Hepatocyte (in vitro differentiated cells): ENCODE results near the gene SCN4B. TPM values are rescaled to one million over a fixed set of nuclear protein-coding genes. Genes with fewer than 3 reads are reported as not detected.

Experiments used
- DNase-seq: peaks from one replicate; pipeline ENCODE4 v3.0.0-alpha.2; 2016; ENCODE audit warnings: low spot score
- H2AFZ ChIP-seq: fragments of 200-600 bp; sonication (generic); 2 replicates; pipeline ENCODE4 v1.6.0; 2016; ENCODE audit warnings: antibody characterized with exemption, mild to moderate bottlenecking
- H3K27ac ChIP-seq: fragments of 200-600 bp; sonication (generic); 2 replicates; pipeline ENCODE4 v1.5.1; 2016; ENCODE audit warnings: mild to moderate bottlenecking
- H3K27me3 ChIP-seq: fragments of 200-600 bp; sonication (generic); 2 replicates; pipeline ENCODE4 v1.6.1; 2016
- H3K36me3 ChIP-seq: fragments of 200-600 bp; sonication (generic); replicated peaks from 2 replicates; pipeline ENCODE4 v1.5.1; 2016; ENCODE audit warnings: low read depth; ENCODE audit not compliant: insufficient read depth
- H3K4me1 ChIP-seq: fragments of 200-600 bp; sonication (generic); 2 replicates; pipeline ENCODE4 v1.5.1; 2016; ENCODE audit warnings: mild to moderate bottlenecking, moderate library complexity; ENCODE audit not compliant: insufficient read depth
- H3K4me2 ChIP-seq: fragments of 200-600 bp; sonication (generic); 2 replicates; pipeline ENCODE4 v1.6.0; 2016
- H3K4me3 ChIP-seq: fragments of 200-600 bp; sonication (generic); 2 replicates; pipeline ENCODE4 v1.5.1; 2016; ENCODE audit warnings: mild to moderate bottlenecking
- H3K79me2 ChIP-seq: fragments of 200-600 bp; sonication (generic); 2 replicates; pipeline ENCODE4 v1.6.0; 2017; ENCODE audit warnings: mild to moderate bottlenecking
- H3K9me2 ChIP-seq: fragments of 200-600 bp; sonication (generic); replicated peaks from 2 replicates; pipeline ENCODE4 v1.6.0; 2017; ENCODE audit warnings: mild to moderate bottlenecking; ENCODE audit not compliant: insufficient read depth
- H3K9me3 ChIP-seq: fragments of 200-600 bp; sonication (generic); 2 replicates; pipeline ENCODE4 v1.5.1; 2016; ENCODE audit warnings: low read depth, mild to moderate bottlenecking
- H4K20me1 ChIP-seq: fragments of 200-600 bp; sonication (generic); 2 replicates; pipeline ENCODE4 v1.6.0; 2016; ENCODE audit warnings: mild to moderate bottlenecking; ENCODE audit not compliant: insufficient read depth, poor library complexity, severe bottlenecking
- CTCF ChIP-seq: fragments of 200-600 bp; sonication (generic); IDR thresholded peaks from 2 replicates; pipeline ENCODE4 v1.5.1; 2016; ENCODE audit warnings: antibody characterized with exemption, mild to moderate bottlenecking; ENCODE audit not compliant: poor library complexity
- EZH2 ChIP-seq: fragments of 200-600 bp; sonication (generic); IDR thresholded peaks from 2 replicates; pipeline ENCODE4 v1.6.1; 2016; ENCODE audit warnings: antibody characterized with exemption, mild to moderate bottlenecking, borderline replicate concordance
- EZH2phosphoT487 ChIP-seq: fragments of 200-600 bp; sonication (generic); IDR thresholded peaks from one replicate; pipeline ENCODE4 v1.6.1; 2018; ENCODE audit warnings: antibody characterized with exemption, mild to moderate bottlenecking, low read depth, moderate library complexity; ENCODE audit not compliant: unreplicated experiment, severe bottlenecking
- WGBS: methylation state at CpG from one replicate; pipeline ENCODE4 v1.1.6; 2016; ENCODE audit warnings: low lambda C conversion rate; ENCODE audit errors: missing lambda C conversion rate; 5-methylcytosine and 5-hydroxymethylcytosine counted together
- polyA plus RNA-seq: library from polyadenylated mRNA; unstranded; fragments of >200 nt; fragmentation: Nextera tagmentation; extraction: Ambion mirVana; gene quantifications from 2 replicates; pipeline ENCODE4 v1.2.1, GENCODE V29; 2016
- total RNA-seq: library from RNA; depleted of rRNA; stranded (reverse); fragments of >200 nt; gene quantifications from 2 replicates; pipeline ENCODE4 v1.2.3, GENCODE V29; 2014

SCN4B gene
- total and polyA plus RNA-seq, 2 experiments from 2014 or later = 0.57 to 1.1 TPM

GRCh38 chr11:118117790-118118601 lies 34.6 kb downstream of the SCN4B start:
- no peak overlapping the region for H3K4me3 ChIP-seq
- H3K27me3 ChIP-seq = no peaks in the 10 kb centered on the region
- no peaks in the 10 kb centered on the region for H3K9me3 ChIP-seq
- H3K9me2 ChIP-seq = no peaks in the 10 kb centered on the region
- DNase-seq = no peak
- H3K36me3 ChIP-seq = no peaks in the 10 kb centered on the region
- no peaks in the 10 kb centered on the region for H3K79me2 ChIP-seq
- no peak overlapping the region for H2AFZ ChIP-seq
- TF ChIP-seq CTCF (no peak), EZH2 (no peak)
- WGBS = 88% methylated on average over 9 of the region's 9 CpGs
- no peak overlapping the region for H3K4me2 ChIP-seq
- H4K20me1 ChIP-seq = no peaks in the 10 kb centered on the region
- no peak overlapping the region for H3K27ac ChIP-seq
- no peaks in the 10 kb centered on the region for H3K4me1 ChIP-seq

- H3K36me3 ChIP-seq = no peaks in the 10 kb centered on the region
- H3K4me1 ChIP-seq = peaks cover 3% of the 10 kb centered on the region
- H3K27ac ChIP-seq = no peak overlapping the region
- 92% methylated on average over 7 of the region's 7 CpGs for WGBS
- H3K9me2 ChIP-seq = no peaks in the 10 kb centered on the region
- no peaks in the 10 kb centered on the region for H4K20me1 ChIP-seq
- no peaks in the 10 kb centered on the region for H3K79me2 ChIP-seq
- no peak for DNase-seq
- no peaks in the 10 kb centered on the region for H3K9me3 ChIP-seq
- TF ChIP-seq EZH2phosphoT487 (no peak), CTCF (no peak), EZH2 (no peak)
- no peak overlapping the region for H3K4me2 ChIP-seq
- no peak overlapping the region for H2AFZ ChIP-seq
- no peak overlapping the region for H3K4me3 ChIP-seq
- no peaks in the 10 kb centered on the region for H3K27me3 ChIP-seq
Measured at GRCh38 chr11:118115048-118115447, 37.6 kb downstream of the SCN4B start.

DNA sequence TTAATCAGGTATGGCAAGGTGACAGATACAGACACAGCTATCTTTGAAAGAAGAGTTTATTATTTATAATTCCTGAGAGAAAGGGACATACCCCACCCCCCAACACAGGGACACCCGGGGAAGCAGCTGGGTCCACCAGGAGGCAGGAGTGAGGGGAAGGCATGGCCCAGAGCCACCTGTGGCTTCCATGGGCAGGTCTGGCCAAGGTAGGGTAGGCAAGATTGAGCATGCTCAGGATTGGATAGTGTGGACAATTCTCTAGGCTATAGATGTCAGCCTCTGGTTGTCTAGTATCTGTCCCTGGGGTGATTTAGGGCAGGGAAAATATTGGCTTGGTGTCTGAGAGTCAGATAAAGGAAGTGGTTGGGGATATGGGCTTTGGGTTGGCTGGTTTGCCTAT lies 38.4 kb downstream of the SCN4B start:
- peaks cover 3% of the 10 kb centered on the region for H3K4me1 ChIP-seq
- no peaks in the 10 kb centered on the region for H3K36me3 ChIP-seq
- H3K27ac ChIP-seq = no peak overlapping the region
- H3K4me3 ChIP-seq = no peak overlapping the region
- H3K9me3 ChIP-seq = no peaks in the 10 kb centered on the region
- H3K27me3 ChIP-seq = no peaks in the 10 kb centered on the region
- TF ChIP-seq EZH2phosphoT487 (no peak), CTCF (no peak), EZH2 (no peak)
- 67% methylated on average over 1 of the region's 1 CpG for WGBS
- DNase-seq = no peak
- H3K4me2 ChIP-seq = no peak overlapping the region
- H3K9me2 ChIP-seq = no peaks in the 10 kb centered on the region
- H3K79me2 ChIP-seq = no peaks in the 10 kb centered on the region
- H2AFZ ChIP-seq = no peak overlapping the region
- no peaks in the 10 kb centered on the region for H4K20me1 ChIP-seq
